GM12891 (cell line): Measurements from ENCODE around the gene MAPRE2.

Source experiments
- PAX5 ChIP-seq: IDR thresholded peaks from 2 replicates; pipeline ENCODE4 v1.6.1; 2011; ENCODE audit warnings: low read length, moderate library complexity, mild to moderate bottlenecking; ENCODE audit not compliant: insufficient read depth, severe bottlenecking
- POLR2A ChIP-seq: IDR thresholded peaks from 2 replicates; pipeline ENCODE4 v1.6.1; 2011; ENCODE audit warnings: low read depth, low read length, control low read depth
- POLR2AphosphoS5 ChIP-seq: IDR thresholded peaks from 2 replicates; pipeline ENCODE4 v1.6.1; 2011; ENCODE audit warnings: low read depth, low read length, control low read depth
- POU2F2 ChIP-seq: IDR thresholded peaks from 2 replicates; pipeline ENCODE4 v1.6.1; 2011; ENCODE audit warnings: low read depth, mild to moderate bottlenecking, control low read depth, low read length, moderate library complexity
- SPI1 ChIP-seq: IDR thresholded peaks from 2 replicates; pipeline ENCODE4 v1.6.1; 2011; ENCODE audit warnings: low read depth, low read length, control low read depth
- TAF1 ChIP-seq: IDR thresholded peaks from 2 replicates; pipeline ENCODE4 v1.6.1; 2011; ENCODE audit warnings: low read depth, low read length, control low read depth

- TF ChIP-seq POLR2A (no peak), POLR2AphosphoS5 (no peak), TAF1 (no peak), POU2F2 (no peak), PAX5 (no peak), SPI1 (no peak)
These were observed 151.2 kb downstream of the MAPRE2 start for GRCh38 chr18:35192415-35192814.
